K562 (cell line): ENCODE measurements around the gene ADRA2B. TPM values are rescaled to one million over a fixed set of nuclear protein-coding genes. Genes with fewer than 3 reads are reported as not detected.

Experiments used
- ATAC-seq: fragments of 200-7000 bp; cut with Tn5 transposase; 3 replicates; pipeline ENCODE4 v1.9.1; 2020; ENCODE audit warnings: moderate library complexity
- BruUV-seq: library from RNA; stranded (reverse); fragments of 400-500 nt; replicated peaks from 2 replicates; lab custom pipeline; 2021; lab: Mats Ljungman, UMichigan
- CTCF ChIA-PET: fragments of 300-600 bp; formaldehyde crosslinking; extraction: SDS; loops from one replicate; lab custom pipeline; 2021; ENCODE audit warnings: low intra/inter-chr PET ratio; lab: Yijun Ruan, JAX
- POLR2A ChIA-PET: fragments of 300-600, 350-650 bp; sonication (Branson Sonifier 250); formaldehyde crosslinking; extraction: SDS; loops from one replicate; lab custom pipeline; 2021; ENCODE audit warnings: antibody characterized with exemption, inconsistent platforms; lab: Yijun Ruan, JAX
- DNase-seq, 4 experiments: peaks; one replicate each; pipeline versions ENCODE4 v3.0.0 to v3.0.0-alpha.2; 2011 to 2018; ENCODE audit warnings: low spot score in 3 of 4, mixed read lengths in 3 of 4; ENCODE audit errors: extremely low read depth in 1 of 4
- FAIRE-seq: peaks from 2 replicates; lab custom pipeline; 2011; peaks lifted over from hg19 to GRCh38; lab: Jason Lieb, UNC
- H2AFZ ChIP-seq: 2 replicates; pipeline ENCODE4 v1.6.0; 2011; ENCODE audit warnings: low read depth, low read length, control low read depth, inconsistent platforms
- H3K27ac ChIP-seq: fragments of 200-600 bp; 3 replicates; pipeline ENCODE4 v1.8.0; 2011; ENCODE audit warnings: low read depth, mild to moderate bottlenecking, control low read depth, inconsistent platforms, low read length, moderate library complexity, mixed read lengths; ENCODE audit errors: extremely low read depth
- H3K27me3 ChIP-seq, 2 experiments: fragments of 300-600 bp in 1 of 2; 2 replicates in 1 of 2; 3 replicates in 1 of 2; pipeline versions ENCODE4 v1.6.0 to v1.8.0; 2011; ENCODE audit warnings: inconsistent platforms in 2 of 2, low read length in 2 of 2, mild to moderate bottlenecking in 1 of 2, mixed read lengths in 1 of 2, moderate library complexity in 1 of 2; ENCODE audit not compliant: control insufficient read depth in 2 of 2, insufficient read depth in 2 of 2
- H3K36me3 ChIP-seq: fragments of 300-600 bp; 3 replicates; pipeline ENCODE4 v1.8.0; 2011; ENCODE audit warnings: mild to moderate bottlenecking, low read length, inconsistent platforms; ENCODE audit not compliant: control insufficient read depth, insufficient read depth
- H3K4me1 ChIP-seq, 2 experiments: fragments of 200-600 bp in 1 of 2; replicated peaks in 1 of 2; 2 replicates in 1 of 2; 3 replicates in 1 of 2; pipeline versions ENCODE4 v1.5.1 to v1.8.0; 2011; ENCODE audit warnings: inconsistent platforms in 2 of 2, low read length in 2 of 2, mild to moderate bottlenecking in 1 of 2, mixed read lengths in 1 of 2, moderate library complexity in 1 of 2; ENCODE audit not compliant: control insufficient read depth in 2 of 2, insufficient read depth in 2 of 2
- H3K4me2 ChIP-seq: 2 replicates; pipeline ENCODE4 v1.6.1; 2011; ENCODE audit warnings: low read length, control low read depth, inconsistent platforms, mixed read lengths; ENCODE audit not compliant: insufficient read depth
- H3K4me3 ChIP-seq: fragments of 200-600 bp; sonication (generic), shearing (Covaris generic); 2 replicates; pipeline ENCODE4 v1.5.1; 2016; ENCODE audit warnings: control low read depth, inconsistent platforms
- H3K79me2 ChIP-seq: fragments of 200-600 bp; 3 replicates; pipeline ENCODE4 v1.8.0; 2011; ENCODE audit warnings: low read length, inconsistent platforms; ENCODE audit not compliant: control insufficient read depth, insufficient read depth
- H3K9ac ChIP-seq, 2 experiments: 2 replicates each; pipeline versions ENCODE4 v1.6.0 to v1.6.1; 2011; ENCODE audit warnings: low read depth in 2 of 2, low read length in 2 of 2, control low read depth in 1 of 2, inconsistent platforms in 1 of 2, mild to moderate bottlenecking in 1 of 2, mixed read lengths in 1 of 2; ENCODE audit not compliant: insufficient read depth in 1 of 2
- H3K9me1 ChIP-seq: one replicate; pipeline ENCODE4 v1.6.0; 2011; ENCODE audit warnings: inconsistent platforms, mild to moderate bottlenecking, low read length, moderate library complexity; ENCODE audit not compliant: control insufficient read depth, insufficient read depth
- H3K9me3 ChIP-seq: replicated peaks from 2 replicates; pipeline ENCODE4 v1.5.1; 2011; ENCODE audit warnings: low read depth, low read length, inconsistent platforms; ENCODE audit not compliant: control insufficient read depth, insufficient read depth
- H4K20me1 ChIP-seq: replicated peaks from 2 replicates; pipeline ENCODE4 v1.6.1; 2011; ENCODE audit warnings: low read length, inconsistent platforms, mixed read lengths; ENCODE audit not compliant: control insufficient read depth, insufficient read depth
- ATF2 ChIP-seq: sonication (generic); formaldehyde crosslinking; IDR thresholded peaks from 2 replicates; pipeline ENCODE4 v1.8.1; 2022; ENCODE audit warnings: missing genetic modification reagents
- ID3 ChIP-seq, 2 experiments: fragments of 250-450 bp in 1 of 2; fragments of 450-650 bp in 1 of 2; sonication (Bioruptor Pico) in 1 of 2; IDR thresholded peaks; 2 replicates each; pipeline versions ENCODE4 v1.6.1 to v1.8.0; 2016 to 2021; ENCODE audit warnings: mild to moderate bottlenecking in 2 of 2, moderate library complexity in 2 of 2, missing compliant biosample characterization in 1 of 2, missing genetic modification characterization in 1 of 2
- MAZ ChIP-seq, 2 experiments: fragments of 450-650 bp in 1 of 2; sonication (generic) in 1 of 2; formaldehyde crosslinking; IDR thresholded peaks in 1 of 2; conservative IDR thresholded peaks in 1 of 2; 2 replicates each; pipeline versions ENCODE4 v1.4.0 to v1.5.0; 2020; ENCODE audit warnings: mild to moderate bottlenecking in 1 of 2, missing genetic modification reagents in 1 of 2
- MYNN ChIP-seq, 2 experiments: sonication (generic); formaldehyde crosslinking in 1 of 2; IDR thresholded peaks; 2 replicates each; pipeline versions ENCODE4 v1.5.0 to v1.6.1; 2016 to 2020; ENCODE audit warnings: antibody characterized with exemption in 1 of 2, missing genetic modification reagents in 1 of 2
- SMC3 ChIP-seq: conservative IDR thresholded peaks from 2 replicates; pipeline ENCODE4 v1.6.1; 2011; ENCODE audit warnings: low read depth, low read length, improper control_type of control experiment; ENCODE audit not compliant: insufficient read depth
- YY1 ChIP-seq, 3 experiments: IDR thresholded peaks; 2 replicates each; pipeline ENCODE4 v1.6.1; 2011; ENCODE audit warnings: low read length in 2 of 3, mild to moderate bottlenecking in 2 of 3, moderate library complexity in 2 of 3, borderline replicate concordance in 1 of 3, control low read depth in 1 of 3, low read depth in 1 of 3; ENCODE audit not compliant: insufficient read depth in 3 of 3, insufficient replicate concordance in 2 of 3, control insufficient read depth in 1 of 3, insufficient read length in 1 of 3; ENCODE audit errors: extremely low read depth in 1 of 3
- ZBTB11 ChIP-seq, 3 experiments: fragments of 200-800 bp in 1 of 3; fragments of 250-450 bp in 1 of 3; fragments of 450-650 bp in 1 of 3; sonication (Bioruptor Pico) in 1 of 3; sonication (Bioruptor generic) in 1 of 3; formaldehyde crosslinking in 1 of 3; IDR thresholded peaks; 2 replicates each; pipeline versions ENCODE4 v1.6.1 to v1.8.0; 2016 to 2022; ENCODE audit warnings: mild to moderate bottlenecking in 2 of 3, missing genetic modification characterization in 2 of 3, missing compliant biosample characterization in 1 of 3, moderate library complexity in 1 of 3
- ZBTB2 ChIP-seq: fragments of 450-650 bp; IDR thresholded peaks from 2 replicates; pipeline ENCODE4 v1.6.1; 2016; ENCODE audit warnings: antibody characterized with exemption
- ZNF23 ChIP-seq: fragments of 250-450 bp; sonication (Bioruptor Pico); IDR thresholded peaks from 2 replicates; pipeline ENCODE4 v1.4.0; 2020; ENCODE audit warnings: mild to moderate bottlenecking
- WGBS: fragments of 100-300 bp; shearing (Covaris generic); methylation state at CpG from one replicate; pipeline ENCODE4 v1.1.6; 2016; ENCODE audit warnings: low coverage, mixed read lengths; ENCODE audit not compliant: insufficient coverage; ENCODE audit errors: missing lambda C conversion rate; 5-methylcytosine and 5-hydroxymethylcytosine counted together
- in situ Hi-C: fragments of 300-500 bp; cut with MboI; formaldehyde crosslinking; loops from 4 replicates; pipeline ENCODE4 v1.15.0; 2018; ENCODE audit warnings: inconsistent platforms, mixed read lengths
- intact Hi-C: fragments of 100-400 bp; cut with micrococcal nuclease; formaldehyde crosslinking; loops from 2 replicates; pipeline ENCODE4 v1.14.2; 2022
- polyA plus RNA-seq, 8 experiments: library from polyadenylated mRNA; depleted of rRNA in 4 of 8; stranded (reverse) in 5 of 8; unstranded in 3 of 8; fragments of >200 nt; fragmentation: Nextera tagmentation in 2 of 8; fragmentation: Illumina TruSeq in 1 of 8; extraction: Ambion mirVana in 2 of 8; extraction: Trizol in 1 of 8; gene quantifications; 2 replicates each; pipeline versions ENCODE4 v1.2.1 to v1.2.3, GENCODE V29; 2011 to 2014; ENCODE audit warnings: inconsistent platforms in 1 of 8, missing spikeins in 1 of 8
- total RNA-seq, 7 experiments: library from RNA; depleted of rRNA in 6 of 7; stranded (reverse); fragments of >200 nt in 6 of 7; fragmentation: Illumina TruSeq in 2 of 7; extraction: Trizol in 2 of 7; gene quantifications; 2 replicates each; pipeline versions ENCODE4 v1.2.1 to v1.2.3, GENCODE V29; 2011 to 2021; ENCODE audit warnings: low replicate concordance in 1 of 7

The ADRA2B gene
- total and polyA plus RNA-seq, 9 of the 15 experiments (the other 6 are each of a cell fraction or from before 2014, with no cell fraction given), result not detected

GRCh38 chr2:96138179-96139145, 22.1 kb upstream of the ADRA2B start, which contains the start of gene ASTL:
Gene ASTL, minus strand, starts transcription at chr2:96138502. Its CDS starts 66 bp downstream, at chr2:96138436.
- in situ Hi-C loops, result no loop called here
- intact Hi-C loops, result loop anchor here (1.0 to 2.0 kb wide), 3 partner anchors 36 to 370 kb away; no protein-coding TSS in a partner anchor
- Histone ChIP-seq H2AFZ (no peak within 1 kb of the TSS), H3K4me2 (no peak within 1 kb of the TSS), H3K36me3 (no peaks in the 10 kb centered on the region), H3K4me3 (no peak within 1 kb of the TSS), H4K20me1 (0 out of 2 replicates have a peak, but pooled peaks cover 12% of the 10 kb centered on the region), H3K9me3 (no peaks in the 10 kb centered on the region), H3K27me3 (peaks cover 29 to 55% of the 10 kb centered on the region in 2 experiments), H3K9me1 (no peaks in the 10 kb centered on the region), H3K79me2 (no peaks in the 10 kb centered on the region), H3K27ac (no peak within 1 kb of the TSS), H3K9ac (no peak within 1 kb of the TSS), H3K4me1 (peaks cover 0 to 9% of the 10 kb centered on the region in 2 experiments; a peak in 3 of 5 replicates)
- DNase-seq, result peak; percentile 41 to 70 (median 60)
- BruUV-seq, result no TSS peak
- CTCF ChIA-PET, result interaction anchor here (0.6 to 3.0 kb wide), 6 partner anchors 9 to 416 kb away, joined by 3 to 40 read pairs (median 4); no protein-coding TSS in a partner anchor
- POLR2A ChIA-PET, result interaction anchor here (1.3 kb wide), 1 partner anchor 36 kb away, joined by 6 read pairs; no protein-coding TSS in a partner anchor
- ATAC-seq, result peak; percentile 87
- 2% methylated on average over 11 of the region's 17 CpGs for WGBS
- peak; percentile 84 for FAIRE-seq
- no peak for TF ChIP-seq ZBTB2
- peak; percentile 86 for TF ChIP-seq SMC3
- 0 out of 4 replicates have a peak, but pooled peaks of 1 of the 2 experiments have one; percentile 36 for TF ChIP-seq MAZ (CRISPR knock-in tag; conservative IDR thresholded peaks at IDR 0.05 in 1 of 2, IDR thresholded peaks at IDR 0.05 in 1 of 2)
- no peak for TF ChIP-seq MYNN (IDR thresholded peaks at IDR 0.05)
- TF ChIP-seq MYNN (CRISPR knock-in tag; IDR thresholded peaks at IDR 0.05), result no peak
- no peak for TF ChIP-seq YY1 (IDR thresholded peaks at IDR 0.05; ENCODE audit: borderline replicate concordance in 1 of 3, control insufficient read depth in 1 of 3, extremely low read depth in 1 of 3, insufficient read depth in 3 of 3, insufficient read length in 1 of 3, insufficient replicate concordance in 2 of 3, low read depth in 1 of 3, low read length in 2 of 3)
- TF ChIP-seq ID3 (CRISPR knock-in tag; IDR thresholded peaks at IDR 0.05), result no peak
- no peak for TF ChIP-seq ID3 (tag; IDR thresholded peaks at IDR 0.05)
- TF ChIP-seq ZBTB11 (CRISPR knock-in tag; IDR thresholded peaks at IDR 0.05), result peak in 1 of 3 experiments; percentile 28; a peak in 1 of 6 replicates
- no peak for TF ChIP-seq ATF2
- no peak for TF ChIP-seq ZNF23 (CRISPR knock-in tag)
